ENCODE data around the gene OASL.

DNA sequence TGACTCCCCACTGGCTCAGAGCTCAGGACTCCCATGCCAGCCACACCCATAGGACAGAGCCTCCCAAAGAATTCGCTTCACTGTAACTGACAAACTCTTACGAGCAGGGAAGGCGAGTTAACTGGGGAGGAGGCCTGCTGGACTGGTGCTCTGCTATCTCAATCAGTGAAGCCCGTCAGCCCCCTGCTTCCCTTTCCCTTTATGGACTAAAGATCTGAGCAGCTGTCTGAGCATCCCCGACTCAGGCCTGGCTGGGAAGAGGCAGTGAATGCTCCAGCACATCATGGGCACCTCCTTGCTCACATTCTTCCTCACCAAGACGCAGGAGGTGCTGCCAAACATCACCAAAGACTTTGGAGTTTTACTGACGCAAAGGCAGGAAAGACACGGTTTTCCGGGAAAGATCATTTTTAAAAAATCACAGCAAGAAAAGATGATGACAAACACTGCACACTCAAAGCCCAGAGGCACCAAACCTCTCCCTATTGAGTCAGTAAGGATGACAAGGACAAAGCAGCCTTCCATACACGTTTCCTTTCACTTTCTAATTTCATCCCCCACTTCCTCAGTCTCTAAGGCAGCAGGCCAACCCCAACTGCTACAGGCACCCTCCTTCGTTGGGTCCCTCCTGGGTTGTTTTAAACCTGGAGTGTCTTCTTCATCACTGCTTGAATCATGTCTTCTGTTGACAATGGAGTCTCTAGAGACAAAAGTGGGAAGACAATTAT lies 48.6 kb upstream of the OASL start:
- no peak for TF ChIP-seq TCF12 (IDR thresholded peaks at IDR 0.05; ENCODE audit: low read depth)
- TF ChIP-seq, protein P1, sequence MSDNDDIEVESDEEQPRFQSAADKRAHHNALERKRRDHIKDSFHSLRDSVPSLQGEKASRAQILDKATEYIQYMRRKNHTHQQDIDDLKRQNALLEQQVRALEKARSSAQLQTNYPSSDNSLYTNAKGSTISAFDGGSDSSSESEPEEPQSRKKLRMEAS (IDR thresholded peaks at IDR 0.05) = no peak
- TF ChIP-seq EP300 (IDR thresholded peaks at IDR 0.05; ENCODE audit: borderline replicate concordance) = no peak
- no peak for TF ChIP-seq TAF1 (IDR thresholded peaks at IDR 0.05; ENCODE audit: low read depth)
- no peak for TF ChIP-seq EGR1 (IDR thresholded peaks at IDR 0.05)
